GM18526 (cell line): Measurements from ENCODE around the gene HMGB2.

Source experiments
- POLR2A ChIP-seq: IDR thresholded peaks from 3 replicates; pipeline ENCODE4 v1.6.1; 2011; ENCODE audit not compliant: insufficient read length; ENCODE audit errors: extremely low read depth

HMGB2 gene

DNA sequence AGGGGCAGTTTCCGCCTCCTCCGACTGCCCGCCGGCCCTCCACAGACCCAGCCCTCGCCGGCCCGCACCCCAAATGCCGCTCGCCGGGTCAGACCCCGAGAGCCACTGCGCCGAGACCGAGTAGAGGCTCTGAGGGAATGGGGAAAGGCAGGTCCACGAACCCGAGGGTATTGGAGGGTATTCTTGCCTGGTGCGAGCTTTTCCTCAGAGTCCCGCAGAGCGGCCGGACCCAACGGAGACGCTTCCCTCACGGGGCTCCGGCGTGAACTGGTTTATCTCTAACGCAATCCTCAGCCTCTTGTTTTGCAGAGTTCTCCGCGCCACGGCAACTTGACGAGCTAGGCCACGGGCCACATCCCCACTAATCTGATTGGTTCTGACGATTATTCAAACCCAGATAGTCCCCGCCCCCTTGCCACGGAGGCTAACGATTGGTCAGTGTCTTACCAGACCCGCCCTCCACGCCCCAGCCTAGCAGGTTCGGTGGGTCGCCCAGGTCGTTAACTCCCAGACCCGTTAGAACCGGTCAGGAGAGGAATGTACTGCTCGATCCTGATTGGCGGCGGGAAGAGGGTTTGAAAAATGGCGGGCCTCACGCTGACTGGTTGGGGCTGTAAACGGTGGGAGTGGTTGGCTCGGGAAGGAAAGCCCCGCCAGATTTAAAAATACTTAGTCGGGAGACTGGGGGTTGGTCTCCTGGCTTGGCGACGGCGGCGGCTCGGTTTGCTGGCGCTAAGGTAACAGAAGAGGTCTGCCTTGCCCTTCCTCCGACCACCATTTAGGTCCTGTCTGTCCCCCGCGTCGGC, at the start of gene HMGB2:
Gene HMGB2 (minus strand): TSS at position 274 of the 806 bp plus-strand sequence. CDS start 709 bp downstream, outside the sequence.
- TF ChIP-seq POLR2A = peak; percentile 98

- no peak for TF ChIP-seq POLR2A
These were observed 48.2 kb upstream of the HMGB2 start for GRCh38 chr4:173382349-173382748.

GRCh38 chr4:173381610-173382009, 47.5 kb upstream of the HMGB2 start:
- no peak for TF ChIP-seq POLR2A

DNA sequence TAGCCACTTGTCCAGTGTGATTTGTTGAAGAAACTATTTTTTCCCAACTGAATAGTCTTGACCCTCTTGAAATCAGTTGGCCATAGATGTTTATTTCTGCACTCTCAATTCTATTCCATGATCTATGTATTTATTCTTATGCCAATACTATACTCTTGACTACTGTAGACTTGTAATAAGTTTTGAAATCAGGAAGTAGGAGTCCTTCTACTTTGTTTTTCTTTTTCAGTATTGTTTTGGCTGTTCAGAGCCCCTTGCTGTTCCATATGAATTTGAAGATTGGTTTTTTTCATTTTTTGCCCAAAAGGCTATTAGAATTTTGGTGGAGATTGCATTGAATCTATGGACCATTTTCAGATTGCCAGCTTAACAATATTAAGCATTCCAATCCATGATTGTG, 46.8 kb upstream of the HMGB2 start:
- TF ChIP-seq POLR2A = no peak

DNA sequence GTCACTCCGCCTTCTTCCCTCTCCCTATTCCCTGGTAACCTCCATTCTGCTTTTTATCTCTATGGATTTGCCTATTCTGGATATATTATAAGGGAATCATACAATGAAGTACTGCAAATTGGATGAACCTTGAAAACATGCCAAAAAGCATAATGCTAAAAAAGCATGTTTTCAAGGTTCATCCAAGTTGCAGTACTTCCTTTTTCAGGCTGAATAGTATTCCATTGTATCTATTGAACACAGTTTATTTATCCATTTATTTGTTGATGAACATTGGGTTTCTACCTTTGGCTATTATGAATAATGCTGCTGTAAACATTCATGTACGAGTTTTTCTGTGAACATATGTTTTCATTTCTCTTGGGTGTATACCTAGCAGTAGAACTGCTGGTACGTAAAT, 45.8 kb upstream of the HMGB2 start:
- TF ChIP-seq POLR2A = no peak

DNA sequence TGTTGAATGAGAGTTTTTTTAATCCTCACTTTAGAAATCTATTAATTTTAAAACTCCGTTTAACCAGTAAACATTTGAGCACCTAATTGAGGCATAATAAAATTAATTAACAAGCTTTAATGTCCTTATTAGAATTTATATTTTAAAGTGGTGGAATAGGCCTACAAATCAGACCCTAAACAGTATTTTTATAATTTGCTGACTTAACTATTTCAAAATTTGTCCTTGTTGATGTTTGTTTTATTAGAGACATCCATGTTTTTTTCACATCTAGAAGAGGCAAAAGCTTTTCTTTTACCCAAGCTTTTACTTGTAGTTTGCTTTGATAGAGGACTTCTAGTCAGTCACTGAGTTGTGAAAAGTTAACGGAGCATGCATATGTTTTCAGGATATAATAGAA, 40.4 kb upstream of the HMGB2 start:
- TF ChIP-seq POLR2A = no peak

GRCh38 chr4:173371292-173372192, 37.4 kb upstream of the HMGB2 start:
- no peak for TF ChIP-seq POLR2A

GRCh38 chr4:173370477-173371291, 36.5 kb upstream of the HMGB2 start, which contains the start of gene SAP30:
SAP30 (plus strand) TSS chr4:173370954; CDS start chr4:173371183, 229 bp downstream.
- TF ChIP-seq POLR2A = peak; percentile 98

- TF ChIP-seq POLR2A = no peak
These were observed 35.9 kb upstream of the HMGB2 start for GRCh38 chr4:173370130-173370476.

DNA sequence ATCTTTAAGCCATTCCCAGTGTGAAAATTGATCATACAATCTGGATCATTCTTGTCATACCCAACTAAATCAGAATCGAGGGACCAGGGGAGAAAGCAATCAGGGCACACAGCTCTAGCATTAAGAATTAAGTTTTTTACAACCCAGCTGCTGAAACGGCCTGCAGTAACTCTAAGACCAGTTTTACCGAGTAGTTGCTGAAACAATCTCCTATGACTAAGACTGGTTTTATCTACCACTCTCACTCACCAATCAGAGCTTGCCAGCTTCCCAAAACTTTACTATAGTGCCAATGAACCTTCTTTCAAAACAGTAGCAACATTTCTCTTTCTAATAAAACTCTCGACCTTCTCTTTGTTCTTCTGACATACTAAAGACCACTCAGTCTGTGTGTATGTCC, 33.8 kb upstream of the HMGB2 start:
- no peak for TF ChIP-seq POLR2A

DNA sequence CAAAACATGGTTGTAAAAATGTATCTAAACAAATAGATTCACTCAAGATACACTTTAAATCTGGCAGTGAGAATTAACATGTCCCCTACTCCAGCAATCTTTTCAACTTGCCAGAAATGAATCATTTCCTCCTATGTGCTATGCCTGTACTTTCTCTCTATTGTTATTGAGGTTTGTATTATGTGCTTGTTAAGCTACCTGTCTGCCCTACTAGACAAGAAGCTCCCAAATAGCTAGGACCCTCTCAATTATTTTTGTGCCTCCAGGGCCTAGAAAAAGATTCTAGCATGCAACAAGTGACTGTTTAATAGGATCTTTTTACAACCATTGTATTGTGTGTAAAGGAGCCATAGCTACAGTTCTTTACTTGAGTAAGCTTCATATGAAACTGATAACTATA, 33.1 kb upstream of the HMGB2 start:
- no peak for TF ChIP-seq POLR2A

DNA sequence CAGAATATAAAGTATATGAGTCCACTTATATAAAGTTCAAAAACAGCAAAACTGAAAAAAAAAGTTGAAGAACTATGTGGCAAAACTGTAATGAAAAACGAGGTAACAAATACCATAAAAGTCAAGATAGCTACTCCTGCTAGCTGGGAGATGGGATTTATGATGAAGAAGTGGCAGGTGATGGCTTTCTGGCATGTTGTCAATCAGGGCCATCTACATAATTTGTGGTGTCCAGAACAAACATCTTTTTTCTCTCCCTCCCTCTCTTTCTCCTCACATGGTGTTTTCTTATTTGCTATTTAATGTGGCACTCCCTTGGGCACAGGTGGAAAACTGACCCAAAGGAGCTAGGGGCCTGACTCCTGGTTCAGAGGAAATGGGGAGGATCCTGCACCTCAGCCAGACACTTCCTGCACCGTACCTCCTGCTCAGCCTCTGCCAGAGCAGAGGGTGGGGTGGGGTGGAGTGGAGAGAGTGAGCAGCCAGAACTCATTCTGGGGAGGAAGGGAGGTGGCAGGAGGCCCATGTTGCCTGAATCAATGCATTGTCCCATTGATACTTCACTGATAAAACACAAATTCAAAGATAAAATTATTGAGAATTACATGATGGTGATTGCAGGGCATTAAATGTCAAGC, 31.3 kb upstream of the HMGB2 start:
- TF ChIP-seq POLR2A = no peak

DNA sequence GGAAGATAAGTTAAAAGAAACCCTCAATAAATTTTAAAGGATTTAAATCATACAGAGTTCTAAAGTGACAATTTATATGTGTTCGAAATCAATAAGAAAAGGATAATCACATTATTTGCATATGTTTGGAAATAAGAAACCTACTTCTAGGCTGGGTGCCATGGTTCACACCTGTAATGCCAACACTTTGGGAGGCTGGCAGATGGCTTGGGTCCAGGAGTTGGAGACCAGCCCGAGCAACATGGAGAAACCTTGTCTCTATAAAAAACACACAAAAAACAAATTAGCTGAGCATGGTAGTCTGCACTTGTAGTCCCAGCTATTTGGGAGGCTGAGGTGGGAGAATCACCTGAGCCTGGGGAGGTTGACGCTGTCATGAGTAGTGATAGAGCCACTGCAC, 28.5 kb upstream of the HMGB2 start:
- TF ChIP-seq POLR2A = no peak

DNA sequence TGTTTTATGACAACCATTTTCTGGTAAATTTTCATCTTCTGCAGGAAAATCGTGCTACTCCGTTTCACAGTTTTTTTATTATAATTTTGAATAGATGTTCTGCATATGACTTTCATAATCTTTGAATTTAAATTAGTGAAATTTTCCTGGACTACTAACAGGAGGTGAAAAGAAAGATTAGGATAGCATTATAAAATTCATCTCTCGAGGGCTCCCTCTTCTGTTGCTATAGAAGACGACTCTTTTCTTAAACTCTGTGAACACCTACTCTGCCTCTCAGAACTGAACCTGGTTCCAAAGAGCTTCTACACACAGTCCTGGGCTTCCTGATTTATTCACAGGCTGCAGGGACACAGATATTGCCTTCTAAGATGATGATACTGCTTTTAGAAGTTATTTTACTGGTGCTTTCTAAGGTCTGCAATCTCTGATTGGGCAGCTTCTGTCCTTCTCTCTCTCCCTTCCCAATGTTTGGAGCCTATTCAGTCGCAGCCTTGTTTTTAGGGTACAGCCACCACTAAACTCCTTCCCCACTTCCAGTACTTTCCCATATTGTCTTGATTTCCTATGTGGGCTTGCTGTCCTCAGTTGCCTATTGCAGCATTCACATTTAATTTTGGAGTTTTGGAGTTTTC, 26.5 kb upstream of the HMGB2 start:
- no peak for TF ChIP-seq POLR2A
